IPS-20b (cell line): ENCODE measurements around the gene FGF5.
"Not testable (repeated sequence)": the region's sequence is repeated elsewhere in the genome, so short reads cannot be mapped to it uniquely, and the experiment has no call there.

Experiments
- H3K27ac ChIP-seq: one replicate; pipeline ENCODE4 v1.5.1; 2013; ENCODE audit warnings: low read length
- H3K27me3 ChIP-seq: 2 replicates; pipeline ENCODE4 v1.6.1; 2013; ENCODE audit warnings: mild to moderate bottlenecking, low read length, inconsistent platforms; ENCODE audit not compliant: insufficient read depth
- H3K36me3 ChIP-seq: 2 replicates; pipeline ENCODE4 v1.6.1; 2013; ENCODE audit warnings: low read depth, mild to moderate bottlenecking, inconsistent platforms, low read length, moderate library complexity; ENCODE audit not compliant: insufficient read depth
- H3K4me1 ChIP-seq: 2 replicates; pipeline ENCODE4 v1.6.1; 2013; ENCODE audit warnings: mild to moderate bottlenecking, control low read depth, inconsistent platforms, low read length, moderate library complexity; ENCODE audit not compliant: insufficient read depth
- H3K4me3 ChIP-seq: 2 replicates; pipeline ENCODE4 v1.5.1; 2013; ENCODE audit warnings: mild to moderate bottlenecking, low read length, inconsistent platforms
- H3K9ac ChIP-seq: 2 replicates; pipeline ENCODE4 v1.6.1; 2013; ENCODE audit warnings: low read depth, mild to moderate bottlenecking, inconsistent platforms, low read length, moderate library complexity
- H3K9me3 ChIP-seq: 2 replicates; pipeline ENCODE4 v1.6.1; 2013; ENCODE audit warnings: mild to moderate bottlenecking, low read depth, low read length, inconsistent platforms; ENCODE audit not compliant: insufficient read depth

FGF5 gene

DNA sequence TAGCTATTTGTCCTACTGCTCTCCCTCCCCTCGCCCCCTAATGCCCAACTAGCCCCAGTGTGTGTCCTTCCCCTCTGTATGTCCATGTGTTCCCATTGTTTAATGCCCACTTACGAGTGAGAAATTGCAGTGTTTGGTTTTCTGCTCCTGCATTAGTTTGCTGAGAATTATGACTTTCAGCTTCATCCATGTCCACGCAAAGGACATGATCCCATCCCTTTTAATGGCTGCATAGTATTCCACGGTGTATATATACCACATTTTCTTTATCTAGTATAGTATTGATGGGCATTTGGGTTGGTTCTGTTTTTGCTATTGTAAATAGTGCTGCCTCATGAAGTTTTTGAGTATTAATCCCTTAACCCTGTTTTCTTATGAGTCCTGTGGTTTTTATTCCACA, 35.4 kb downstream of the FGF5 start:
- H3K4me1 ChIP-seq, result peaks cover 10% of the 10 kb centered on the region; the same call in 1 of the 2 replicates
- H3K4me3 ChIP-seq, result no peak overlapping the region
- no peaks in the 10 kb centered on the region; the same call in 1 of the 2 replicates for H3K9me3 ChIP-seq
- no peaks in the 10 kb centered on the region for H3K36me3 ChIP-seq
- H3K9ac ChIP-seq, result no peak overlapping the region
- no peak overlapping the region for H3K27ac ChIP-seq
- no peaks in the 10 kb centered on the region for H3K27me3 ChIP-seq

DNA sequence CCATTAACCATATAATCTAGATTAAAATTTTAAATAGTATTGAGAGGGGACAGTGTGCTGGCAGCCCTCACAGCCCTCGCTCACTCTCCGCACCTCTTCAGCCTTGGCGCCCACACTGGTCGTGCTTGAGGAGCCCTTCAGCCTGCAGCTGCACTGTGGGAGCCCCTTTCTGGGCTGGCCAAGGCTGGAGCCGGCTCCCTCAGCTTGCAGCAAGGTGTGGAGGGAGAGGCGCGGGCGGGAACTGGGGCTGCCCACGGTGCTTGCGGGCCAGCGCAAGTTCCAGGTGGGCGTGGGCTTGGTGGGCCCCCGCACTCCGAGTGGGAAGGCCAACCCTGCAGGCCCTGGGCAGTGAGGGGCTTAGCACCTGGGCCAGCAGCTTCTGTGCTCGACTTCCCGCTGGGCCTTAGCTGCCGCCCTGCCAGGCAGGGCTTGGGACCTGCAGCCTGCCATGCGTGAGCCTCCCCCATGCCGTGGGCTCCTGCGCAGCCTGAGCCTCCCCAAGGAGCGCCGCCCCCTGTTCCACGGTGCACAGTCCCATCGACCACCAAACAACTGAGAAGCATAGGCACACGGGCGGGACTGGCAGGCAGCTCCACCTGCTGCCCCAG, 36.3 kb downstream of the FGF5 start:
- Histone ChIP-seq H3K27me3 (no peaks in the 10 kb centered on the region), H3K9me3 (no peaks in the 10 kb centered on the region; the same call in 1 of the 2 replicates), H3K4me1 (peaks cover 17% of the 10 kb centered on the region), H3K4me3 (no peak overlapping the region), H3K36me3 (no peaks in the 10 kb centered on the region), H3K27ac (no peak overlapping the region), H3K9ac (no peak overlapping the region)

DNA sequence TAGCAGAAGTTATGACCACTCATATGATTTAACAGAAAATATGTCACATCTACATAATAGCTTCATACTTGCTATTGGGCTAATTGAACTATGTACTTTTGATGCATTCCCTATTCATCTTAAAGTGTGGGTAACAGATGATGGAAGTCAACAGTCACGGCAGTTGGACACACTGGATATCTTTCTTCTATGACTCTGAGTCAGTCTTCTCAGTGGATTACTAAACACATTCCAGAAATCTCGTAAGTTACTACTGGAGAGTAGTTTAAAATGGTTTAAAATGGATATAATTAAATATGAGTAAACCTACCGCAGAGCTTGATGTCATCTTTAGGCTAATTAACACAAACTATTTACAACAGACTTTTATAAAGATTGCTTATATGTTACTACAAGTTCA, 39.0 kb downstream of the FGF5 start:
- no peak overlapping the region for H3K9ac ChIP-seq
- H3K4me3 ChIP-seq, result no peak overlapping the region
- H3K27ac ChIP-seq, result no peak overlapping the region
- peaks cover 27% of the 10 kb centered on the region for H3K4me1 ChIP-seq
- H3K27me3 ChIP-seq, result no peaks in the 10 kb centered on the region
- no peaks in the 10 kb centered on the region; the same call in 1 of the 2 replicates for H3K9me3 ChIP-seq
- no peaks in the 10 kb centered on the region for H3K36me3 ChIP-seq

DNA sequence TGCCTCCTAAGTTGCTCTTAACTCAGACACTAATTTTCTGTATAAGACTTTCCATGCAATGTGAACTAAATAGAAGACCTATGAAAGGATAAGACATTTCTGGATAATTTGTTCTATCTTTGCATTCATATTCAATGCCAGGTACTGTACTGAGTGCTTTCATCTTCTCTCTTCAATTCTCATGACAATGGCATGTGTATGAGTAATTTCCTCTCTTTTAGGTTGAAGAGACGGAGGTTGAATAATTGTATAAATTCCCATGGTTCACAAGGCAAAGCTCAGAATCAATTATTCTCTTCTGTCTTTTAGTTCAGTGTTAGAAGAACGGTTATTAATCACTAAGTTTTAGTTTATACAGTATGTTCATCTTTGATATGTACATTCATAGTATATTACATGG, 39.8 kb downstream of the FGF5 start:
- Histone ChIP-seq H3K4me3 (no peak overlapping the region), H3K9me3 (no peaks in the 10 kb centered on the region; the same call in 1 of the 2 replicates), H3K9ac (no peak overlapping the region), H3K27me3 (no peaks in the 10 kb centered on the region), H3K36me3 (no peaks in the 10 kb centered on the region), H3K4me1 (peaks cover 27% of the 10 kb centered on the region), H3K27ac (no peak overlapping the region)

DNA sequence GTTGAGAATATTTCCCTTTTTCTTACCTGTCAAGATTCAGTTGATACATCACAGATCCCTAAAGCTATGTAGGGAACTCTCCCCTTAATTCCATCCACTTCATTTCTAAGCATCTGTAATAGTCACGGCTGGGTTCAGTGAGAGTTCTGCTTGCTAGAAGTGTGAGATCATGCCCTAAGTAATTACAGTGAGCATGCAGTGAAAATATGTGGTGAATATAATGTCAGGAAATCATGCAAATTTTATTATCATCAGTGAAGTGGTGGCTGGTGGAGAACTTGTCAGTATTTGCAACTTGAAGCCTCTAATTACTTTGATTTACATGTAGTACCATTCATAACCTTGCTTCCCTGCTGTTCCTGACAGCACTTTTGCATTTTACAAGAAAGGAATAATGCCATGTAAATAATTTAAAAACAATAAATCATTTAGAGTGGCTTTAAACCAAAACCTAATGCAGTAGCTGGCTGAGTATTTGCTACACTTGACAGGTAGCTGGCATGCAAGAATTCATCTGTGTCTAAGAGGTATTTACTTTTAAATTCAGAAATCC, 40.8 kb downstream of the FGF5 start:
- Histone ChIP-seq H3K36me3 (no peaks in the 10 kb centered on the region), H3K27ac (no peak overlapping the region), H3K9ac (no peak overlapping the region), H3K4me3 (no peak overlapping the region), H3K9me3 (no peaks in the 10 kb centered on the region), H3K4me1 (peaks cover 27% of the 10 kb centered on the region), H3K27me3 (no peaks in the 10 kb centered on the region)

DNA sequence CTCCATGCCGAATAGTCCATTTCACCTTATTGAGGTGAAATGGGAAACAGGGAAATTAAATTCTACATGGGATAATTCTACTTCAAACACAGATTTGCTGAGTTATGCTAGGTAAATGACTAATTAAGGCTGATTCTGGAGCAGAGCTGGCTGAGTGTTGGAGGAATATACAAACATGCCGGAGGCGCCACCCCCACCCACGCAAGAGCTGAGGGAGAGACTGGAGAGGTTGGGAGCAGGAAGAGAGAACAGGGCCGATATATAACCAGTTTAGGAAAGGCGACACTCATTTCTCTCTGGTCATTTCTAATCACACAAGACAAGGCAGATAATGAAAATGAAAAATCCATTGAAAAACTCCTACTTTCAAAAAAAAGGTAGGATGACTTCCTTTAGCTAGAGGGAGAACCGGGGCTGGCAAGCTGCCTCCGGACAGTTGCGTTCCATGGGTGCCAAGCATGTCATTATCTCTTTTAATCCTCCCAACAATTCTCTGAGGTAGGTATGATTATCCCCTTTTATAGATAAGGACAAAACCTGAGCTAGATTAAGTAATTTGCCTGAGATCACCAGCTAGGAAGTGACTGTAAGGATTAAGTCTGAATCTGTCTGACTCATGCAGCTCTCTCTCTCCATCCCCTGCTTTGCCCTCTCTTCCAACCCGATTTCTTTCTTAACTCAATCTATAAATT, 41.5 kb downstream of the FGF5 start:
- Histone ChIP-seq H3K36me3 (no peaks in the 10 kb centered on the region), H3K9me3 (no peaks in the 10 kb centered on the region), H3K4me1 (peaks cover 27% of the 10 kb centered on the region), H3K9ac (no peak overlapping the region), H3K27me3 (no peaks in the 10 kb centered on the region), H3K27ac (no peak overlapping the region), H3K4me3 (no peak overlapping the region)

DNA sequence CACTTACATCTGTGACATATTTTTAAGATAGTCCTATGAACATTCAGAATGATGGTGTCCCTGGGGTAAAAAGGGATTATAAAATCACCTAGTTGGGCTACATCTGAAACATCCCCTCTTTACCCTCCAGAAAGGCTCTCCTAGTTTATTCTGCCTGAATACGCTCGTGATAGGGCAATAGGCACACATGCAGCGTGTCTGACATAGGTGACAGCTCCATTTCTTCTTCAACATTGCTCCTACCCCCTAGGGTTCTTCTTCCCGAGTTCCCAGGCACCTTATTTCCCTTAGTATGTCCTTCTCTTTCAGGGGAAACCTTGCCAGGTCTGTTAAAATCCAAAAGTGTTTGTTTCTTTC, 42.0 kb downstream of the FGF5 start:
- Histone ChIP-seq H3K4me1 (peaks cover 27% of the 10 kb centered on the region), H3K9me3 (no peaks in the 10 kb centered on the region), H3K27ac (no peak overlapping the region), H3K4me3 (no peak overlapping the region), H3K9ac (no peak overlapping the region), H3K36me3 (no peaks in the 10 kb centered on the region), H3K27me3 (no peaks in the 10 kb centered on the region)

DNA sequence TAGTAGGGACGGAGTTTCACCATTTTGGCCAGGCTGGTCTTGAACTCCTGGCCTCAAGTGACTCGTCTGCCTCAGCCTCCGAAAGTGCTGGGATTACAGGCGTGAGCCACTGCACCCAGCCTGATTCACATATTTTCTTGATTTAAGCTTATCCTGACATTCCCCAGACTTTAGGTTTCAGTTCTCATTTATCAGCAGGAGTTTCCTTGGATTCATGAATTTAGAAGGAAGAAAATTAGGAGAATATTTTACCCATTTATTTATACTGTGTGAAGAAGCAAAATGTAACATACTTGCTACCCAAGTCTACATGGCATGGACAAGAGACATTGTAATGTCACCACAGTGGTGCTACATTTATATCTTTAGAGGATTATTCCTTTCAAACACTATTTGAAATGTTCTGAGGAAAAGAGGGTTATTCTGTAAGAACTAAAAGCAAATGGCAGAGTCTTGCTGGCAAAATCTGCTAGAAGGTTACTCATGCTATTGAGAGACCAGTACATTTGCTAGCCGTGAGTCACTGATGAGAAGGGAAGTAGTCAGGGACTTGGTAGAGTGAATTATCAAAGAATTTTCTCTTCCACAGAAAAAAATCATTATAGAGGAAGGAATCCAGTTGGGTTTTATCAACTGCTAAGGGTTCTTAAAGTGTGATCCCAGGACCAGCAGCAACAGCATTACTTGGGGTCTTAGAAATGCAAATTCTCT, 43.0 kb downstream of the FGF5 start:
- no peak overlapping the region for H3K4me3 ChIP-seq

DNA sequence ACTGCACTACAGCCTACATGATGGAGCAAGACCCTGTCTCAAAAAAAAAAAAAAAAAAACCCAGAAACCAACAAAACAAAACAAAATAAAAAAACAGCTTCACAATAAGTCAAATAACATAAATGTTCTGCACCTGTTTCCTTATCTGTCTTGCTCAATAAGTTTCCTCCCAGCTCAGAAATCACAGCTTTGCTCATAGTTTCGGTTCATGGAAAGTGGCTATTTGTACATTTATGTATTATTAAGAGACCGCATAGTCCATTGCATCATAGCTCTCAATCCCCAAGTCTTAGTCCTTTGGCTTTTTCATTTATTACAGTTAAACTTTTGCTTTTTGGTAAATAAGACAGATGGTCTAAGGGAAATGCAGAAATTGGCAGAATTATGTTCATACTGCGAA, 44.7 kb downstream of the FGF5 start:
- Histone ChIP-seq H3K4me1 (peaks cover 24% of the 10 kb centered on the region), H3K36me3 (no peaks in the 10 kb centered on the region), H3K27ac (no peak overlapping the region), H3K4me3 (no peak overlapping the region), H3K9me3 (no peaks in the 10 kb centered on the region), H3K27me3 (no peaks in the 10 kb centered on the region), H3K9ac (no peak overlapping the region)

More for the DNA sequence above, 43.0 kb downstream of the FGF5 start:
- no peaks in the 10 kb centered on the region for H3K36me3 ChIP-seq
- H3K27ac ChIP-seq, result no peak overlapping the region
- H3K9ac ChIP-seq, result no peak overlapping the region
- H3K9me3 ChIP-seq, result no peaks in the 10 kb centered on the region
- H3K27me3 ChIP-seq, result no peaks in the 10 kb centered on the region
- H3K4me1 ChIP-seq, result peaks cover 27% of the 10 kb centered on the region

DNA sequence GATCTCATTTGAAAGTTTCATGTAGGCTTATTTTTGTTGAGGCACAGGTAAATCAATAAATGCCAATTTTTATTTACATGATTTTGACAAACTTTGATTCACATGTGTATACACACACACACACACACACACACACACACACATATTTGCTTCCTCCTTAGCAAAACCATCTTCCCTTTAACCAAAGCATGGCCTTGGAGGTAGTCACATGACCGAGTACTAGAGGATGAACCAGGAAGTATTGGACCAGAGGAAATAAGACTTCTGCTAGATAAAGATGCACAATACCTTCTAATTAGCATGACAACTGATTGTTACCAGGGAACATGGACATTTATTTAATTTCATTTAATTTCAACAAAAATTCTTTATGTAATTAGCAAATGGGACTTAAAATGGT, 45.7 kb downstream of the FGF5 start:
- Histone ChIP-seq H3K9me3 (no peaks in the 10 kb centered on the region), H3K36me3 (no peaks in the 10 kb centered on the region), H3K4me1 (peaks cover 15% of the 10 kb centered on the region), H3K27ac (no peak overlapping the region), H3K27me3 (no peaks in the 10 kb centered on the region), H3K4me3 (no peak overlapping the region), H3K9ac (no peak overlapping the region)

DNA sequence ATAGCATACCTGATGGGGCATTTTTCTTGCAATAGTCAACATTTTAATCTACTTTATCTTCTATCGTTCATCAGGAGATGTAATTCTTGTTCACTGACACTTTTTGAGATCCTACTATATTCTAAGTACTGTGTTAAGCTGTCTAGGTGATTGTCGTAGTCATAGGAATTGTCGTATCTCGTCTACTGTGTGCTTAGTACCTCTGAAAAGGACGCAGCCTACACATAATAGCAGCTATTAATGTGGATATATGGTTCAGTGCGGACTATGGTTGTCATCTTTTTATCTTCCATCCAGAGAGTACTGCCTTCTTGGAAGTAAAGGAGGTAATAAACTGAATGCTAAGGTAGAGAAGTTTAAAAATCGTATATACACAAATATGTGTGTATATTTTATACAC, 47.2 kb downstream of the FGF5 start:
- Histone ChIP-seq H3K4me1 (peaks cover 2% of the 10 kb centered on the region), H3K27me3 (no peaks in the 10 kb centered on the region), H3K4me3 (no peak overlapping the region), H3K9ac (no peak overlapping the region), H3K9me3 (no peaks in the 10 kb centered on the region), H3K27ac (no peak overlapping the region), H3K36me3 (no peaks in the 10 kb centered on the region)

DNA sequence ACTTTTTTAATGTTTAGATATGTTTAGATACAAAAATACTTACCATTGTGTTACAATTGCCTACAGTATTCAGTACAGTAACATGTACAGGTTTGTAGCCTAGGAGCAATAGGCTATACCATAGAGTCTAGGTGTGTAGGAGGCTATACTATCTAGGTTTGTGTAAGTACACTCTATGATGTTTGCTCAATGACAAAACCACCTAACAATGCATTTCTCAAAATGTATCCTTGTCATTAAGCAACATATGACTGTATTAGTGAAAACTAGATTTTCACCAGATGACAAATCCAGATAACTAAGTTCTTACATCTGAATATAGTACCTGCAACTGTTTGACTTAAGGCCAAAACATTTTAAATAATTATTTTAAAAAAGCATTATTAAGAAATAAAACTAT, 49.4 kb downstream of the FGF5 start:
- not testable (repeated sequence) for H3K27ac ChIP-seq, H3K4me3 ChIP-seq, H3K9ac ChIP-seq, H3K27me3 ChIP-seq, H3K9me3 ChIP-seq, H3K4me1 ChIP-seq, H3K36me3 ChIP-seq
